Esophagus squamous epithelium (tissue), 4 donors: ENCODE data around the gene SLC23A3.

ENCODE experiments used
- CTCF ChIP-seq, 6 experiments: fragments of 450-650 bp in 4 of 6; fragments of 200-600 bp in 2 of 6; sonication (generic) in 2 of 6; IDR thresholded peaks; one replicate each; pipeline ENCODE4 v1.5.1; 2016 to 2019; ENCODE audit warnings: antibody characterized with exemption in 6 of 6, mild to moderate bottlenecking in 4 of 6, moderate library complexity in 4 of 6
- POLR2A ChIP-seq, 4 donors: fragments of 450-650 bp; IDR thresholded peaks; one replicate each; pipeline ENCODE4 v1.6.1; 2017; ENCODE audit warnings: antibody characterized with exemption in 4 of 4, mild to moderate bottlenecking in 4 of 4, moderate library complexity in 3 of 4

GRCh38 chr2:219175486-219175885 lies 5.7 kb upstream of the SLC23A3 start:
- no peak for TF ChIP-seq CTCF (IDR thresholded peaks at IDR 0.05)
- TF ChIP-seq POLR2A (IDR thresholded peaks at IDR 0.05): no peak
